Measurements from ENCODE around the gene METTL16. TPM values are rescaled to one million over a fixed set of nuclear protein-coding genes. Genes with fewer than 3 reads are reported as not detected.

Gene METTL16
- total and polyA plus RNA-seq, 2 donors (not counting 1 experiment from before 2014, with no cell fraction given): 19.2 to 56.5 TPM

GRCh38 chr17:2511138-2511461 lies 588 bp downstream of the METTL16 start:
- peak overlapping the region; percentile 91 to 92 for H3K27ac ChIP-seq (ENCODE audit: low read length in 2 of 2)
- peak overlapping the region; percentile 76 to 96 (median 88) for H3K4me3 ChIP-seq (ENCODE audit: control extremely low read depth in 1 of 5, extremely low read depth in 1 of 5, insufficient read depth in 1 of 5, low read depth in 2 of 5, low read length in 4 of 5)
- no peaks in the 10 kb centered on the region for H3K27me3 ChIP-seq (replicated peaks in 1 of 4; ENCODE audit: control extremely low read depth in 1 of 4, control insufficient read depth in 3 of 4, insufficient read depth in 4 of 4, low read length in 3 of 4)
- peak overlapping the region; percentile 91 for H2AFZ ChIP-seq (ENCODE audit: insufficient read depth, low read depth, low read length, poor library complexity, severe bottlenecking)
- H3K4me2 ChIP-seq (replicated peaks; ENCODE audit: low read depth, low read length, poor library complexity, severe bottlenecking): peak overlapping the region; percentile 84
- peak overlapping the region; percentile 95 for H3K9ac ChIP-seq (ENCODE audit: low read length)
- H3K36me3 ChIP-seq (replicated peaks in 1 of 2; ENCODE audit: control extremely low read depth in 1 of 2, control insufficient read depth in 1 of 2, extremely low read depth in 1 of 2, insufficient read depth in 2 of 2, low read length in 1 of 2): peaks cover 2 to 3% of the 10 kb centered on the region in 2 experiments
- no peaks in the 10 kb centered on the region for H3K9me3 Mint-ChIP-seq (ENCODE audit: insufficient read depth)
- no peak overlapping the region for H3K4me3 Mint-ChIP-seq
- H3K27me3 Mint-ChIP-seq: no peaks in the 10 kb centered on the region
- H3K27ac Mint-ChIP-seq: no peak overlapping the region
- H3K4me1 ChIP-seq (ENCODE audit: control insufficient read depth in 2 of 2, insufficient read depth in 2 of 2, low read length in 2 of 2): peaks cover 19 to 20% of the 10 kb centered on the region in 2 donors
- no peak for ATAC-seq (ENCODE audit: low read depth)
- peaks cover 50% of the 10 kb centered on the region for H3K79me2 ChIP-seq (ENCODE audit: control insufficient read depth, insufficient read depth, low read length)
- H3K4me1 Mint-ChIP-seq: peaks cover 21% of the 10 kb centered on the region
- no peaks in the 10 kb centered on the region for H3K9me3 ChIP-seq (ENCODE audit: control extremely low read depth in 1 of 3, control insufficient read depth in 2 of 3, insufficient read depth in 1 of 3, low read length in 2 of 3)
- DNase-seq: no peak
- intact Hi-C loops (cut with micrococcal nuclease): loop anchor here (1.0 to 10.0 kb wide), 4 partner anchors 82 to 209 kb away; partner anchors contain the start of genes PAFAH1B1, SMG6 and SRR
- 0% methylated on average over 5 of the region's 5 CpGs for WGBS (ENCODE audit: insufficient coverage)
- TF ChIP-seq EZH2 (IDR thresholded peaks at IDR 0.05; ENCODE audit: borderline replicate concordance, insufficient read depth, low read depth, low read length, poor library complexity, severe bottlenecking): no peak
- TF ChIP-seq CTCF (IDR thresholded peaks at IDR 0.05): no peak
- H4K20me1 ChIP-seq (ENCODE audit: control insufficient read depth, insufficient read depth, low read length, poor library complexity, severe bottlenecking): peaks cover 10% of the 10 kb centered on the region
- CTCF ChIA-PET: interaction anchor here (1.0 to 3.2 kb wide), 5 partner anchors 95 to 326 kb away, joined by 3 to 19 read pairs (median 4); no protein-coding TSS in a partner anchor
- POLR2A ChIA-PET: interaction anchor here (0.6 to 1.4 kb wide), 4 partner anchors 22 to 304 kb away, joined by 3 to 6 read pairs (median 3); partner anchors contain the start of gene PAFAH1B1

- H3K9me3 Mint-ChIP-seq (ENCODE audit: insufficient read depth): no peaks in the 10 kb centered on the region
- ATAC-seq (ENCODE audit: low read depth) (no peak), DNase-seq (no peak)
- Histone ChIP-seq H3K27me3 (replicated peaks in 1 of 4; ENCODE audit: control extremely low read depth in 1 of 4, control insufficient read depth in 3 of 4, insufficient read depth in 4 of 4, low read length in 3 of 4) (no peaks in the 10 kb centered on the region), H3K27ac (ENCODE audit: low read length in 2 of 2) (peak overlapping the region in 1 of 2 donors; percentile 91), H3K79me2 (ENCODE audit: control insufficient read depth, insufficient read depth, low read length) (peaks cover 55% of the 10 kb centered on the region), H4K20me1 (ENCODE audit: control insufficient read depth, insufficient read depth, low read length, poor library complexity, severe bottlenecking) (peaks cover 10% of the 10 kb centered on the region), H3K36me3 (replicated peaks in 1 of 2; ENCODE audit: control extremely low read depth in 1 of 2, control insufficient read depth in 1 of 2, extremely low read depth in 1 of 2, insufficient read depth in 2 of 2, low read length in 1 of 2) (peaks cover 2 to 3% of the 10 kb centered on the region in 2 experiments), H2AFZ (ENCODE audit: insufficient read depth, low read depth, low read length, poor library complexity, severe bottlenecking) (peak overlapping the region; percentile 3), H3K9ac (ENCODE audit: low read length) (peak overlapping the region; percentile 95), H3K4me2 (replicated peaks; ENCODE audit: low read depth, low read length, poor library complexity, severe bottlenecking) (peak overlapping the region; percentile 84), H3K9me3 (ENCODE audit: control extremely low read depth in 1 of 3, control insufficient read depth in 2 of 3, insufficient read depth in 1 of 3, low read length in 2 of 3) (no peaks in the 10 kb centered on the region), H3K4me1 (ENCODE audit: control insufficient read depth in 2 of 2, insufficient read depth in 2 of 2, low read length in 2 of 2) (peaks cover 19 to 20% of the 10 kb centered on the region in 2 donors), H3K4me3 (ENCODE audit: control extremely low read depth in 1 of 5, extremely low read depth in 1 of 5, insufficient read depth in 1 of 5, low read depth in 2 of 5, low read length in 4 of 5) (peak overlapping the region in 4 of 5 experiments; percentile 76 to 89 (median 86))
- CTCF ChIA-PET: interaction anchor here (0.6 to 3.2 kb wide), 4 partner anchors 94 to 326 kb away, joined by 3 to 19 read pairs (median 4); no protein-coding TSS in a partner anchor
- intact Hi-C loops (cut with micrococcal nuclease): loop anchor here (5.0 to 10.0 kb wide), 3 partner anchors 118 to 208 kb away; partner anchors contain the start of genes SMG6 and SRR
- no peaks in the 10 kb centered on the region for H3K27me3 Mint-ChIP-seq
- peak overlapping the region; percentile 66 for H3K4me3 Mint-ChIP-seq
- 100% methylated on average over 1 of the region's 2 CpGs for WGBS (ENCODE audit: insufficient coverage)
- TF ChIP-seq EZH2 (IDR thresholded peaks at IDR 0.05; ENCODE audit: borderline replicate concordance, insufficient read depth, low read depth, low read length, poor library complexity, severe bottlenecking): no peak
- TF ChIP-seq CTCF (IDR thresholded peaks at IDR 0.05): no peak
- POLR2A ChIA-PET: interaction anchor here (0.6 kb wide), 2 partner anchors 140 to 1633 kb away, joined by 3 to 5 read pairs; no protein-coding TSS in a partner anchor
- peak overlapping the region; percentile 69 for H3K27ac Mint-ChIP-seq
- H3K4me1 Mint-ChIP-seq: peaks cover 24% of the 10 kb centered on the region
These were observed 1.1 kb downstream of the METTL16 start for GRCh38 chr17:2510559-2510958.

Measured in B cell (primary cell).